Measurements from ENCODE around the gene GRIN1. TPM values are rescaled to one million over a fixed set of nuclear protein-coding genes. Genes with fewer than 3 reads are reported as not detected.

The GRIN1 gene
- not detected in 2 replicates for total RNA-seq

- no peak for DNase-seq (ENCODE audit: extremely low read depth, low read depth, low spot score)
Observed at GRCh38 chr9:137138722-137139467, at the start of gene GRIN1. Gene GRIN1 (plus strand): TSS chr9:137139154. CDS start chr9:137139487, 333 bp downstream.

DNA sequence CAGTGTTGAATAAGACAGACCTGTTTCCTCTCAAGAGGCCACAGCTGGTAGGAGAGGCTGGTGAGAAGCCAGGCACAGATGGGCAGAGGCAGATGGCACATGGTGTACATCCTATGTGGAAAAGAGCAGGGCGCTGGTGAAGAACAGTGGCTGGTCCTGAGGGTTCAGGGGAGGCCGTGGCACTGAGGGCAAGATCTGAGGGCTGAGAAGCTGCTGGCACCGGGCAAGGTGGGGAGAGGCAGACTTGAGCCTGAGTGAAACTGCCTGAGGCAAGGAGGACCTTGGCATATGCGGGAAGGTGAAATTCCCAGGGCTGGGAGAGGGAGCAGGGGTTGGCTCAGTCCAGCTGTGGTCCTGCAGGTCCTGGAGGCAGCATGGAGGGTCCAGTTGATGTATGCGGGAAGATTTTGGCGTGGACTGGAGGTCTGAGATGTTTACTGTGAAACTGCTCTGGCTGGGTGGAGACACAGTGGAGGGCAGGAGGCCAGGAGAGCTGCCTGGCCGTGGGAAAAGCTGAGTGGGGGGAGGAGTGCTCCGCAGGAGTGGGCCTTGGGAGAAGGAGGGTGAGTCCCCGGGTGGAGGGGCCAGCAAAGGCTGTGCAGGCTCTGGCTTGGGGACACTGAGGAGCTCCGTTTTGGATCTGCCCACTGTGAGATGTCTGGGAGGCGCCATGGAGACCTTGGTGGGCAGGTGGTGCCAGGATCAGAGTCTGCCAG is 49.6 kb upstream of the GRIN1 start:
- DNase-seq (ENCODE audit: extremely low read depth, low read depth, low spot score): no peak

GRCh38 chr9:137095664-137096517 is 43.1 kb upstream of the GRIN1 start:
- no peak for DNase-seq (ENCODE audit: extremely low read depth, low read depth, low spot score)

- no peak for DNase-seq (ENCODE audit: extremely low read depth, low read depth, low spot score)
Observed at GRCh38 chr9:137096785-137097546, 42.0 kb upstream of the GRIN1 start.

GRCh38 chr9:137097761-137098462 is 41.0 kb upstream of the GRIN1 start:
- DNase-seq (ENCODE audit: extremely low read depth, low read depth, low spot score): no peak

DNA sequence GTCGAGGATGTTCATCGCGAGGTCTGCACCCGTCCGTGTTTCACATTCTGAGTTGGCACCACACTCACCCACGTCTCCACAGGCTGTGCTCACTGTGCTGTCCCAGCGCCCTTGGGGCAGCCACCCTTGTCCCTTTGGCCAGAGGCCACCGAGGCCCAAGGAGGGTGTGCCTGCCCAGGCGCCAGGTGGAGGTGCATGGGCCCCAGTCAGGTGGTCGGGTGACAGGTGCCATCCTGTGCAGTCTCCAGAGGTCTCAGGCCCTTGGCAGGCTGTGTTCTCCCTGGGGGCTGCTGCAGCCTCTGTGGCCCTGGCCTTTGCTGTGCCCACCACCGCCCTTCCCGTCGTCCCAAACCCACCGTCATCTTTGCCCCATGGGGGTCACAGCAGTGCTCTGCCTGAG is 39.7 kb upstream of the GRIN1 start:
- no peak for DNase-seq (ENCODE audit: extremely low read depth, low read depth, low spot score)

DNA sequence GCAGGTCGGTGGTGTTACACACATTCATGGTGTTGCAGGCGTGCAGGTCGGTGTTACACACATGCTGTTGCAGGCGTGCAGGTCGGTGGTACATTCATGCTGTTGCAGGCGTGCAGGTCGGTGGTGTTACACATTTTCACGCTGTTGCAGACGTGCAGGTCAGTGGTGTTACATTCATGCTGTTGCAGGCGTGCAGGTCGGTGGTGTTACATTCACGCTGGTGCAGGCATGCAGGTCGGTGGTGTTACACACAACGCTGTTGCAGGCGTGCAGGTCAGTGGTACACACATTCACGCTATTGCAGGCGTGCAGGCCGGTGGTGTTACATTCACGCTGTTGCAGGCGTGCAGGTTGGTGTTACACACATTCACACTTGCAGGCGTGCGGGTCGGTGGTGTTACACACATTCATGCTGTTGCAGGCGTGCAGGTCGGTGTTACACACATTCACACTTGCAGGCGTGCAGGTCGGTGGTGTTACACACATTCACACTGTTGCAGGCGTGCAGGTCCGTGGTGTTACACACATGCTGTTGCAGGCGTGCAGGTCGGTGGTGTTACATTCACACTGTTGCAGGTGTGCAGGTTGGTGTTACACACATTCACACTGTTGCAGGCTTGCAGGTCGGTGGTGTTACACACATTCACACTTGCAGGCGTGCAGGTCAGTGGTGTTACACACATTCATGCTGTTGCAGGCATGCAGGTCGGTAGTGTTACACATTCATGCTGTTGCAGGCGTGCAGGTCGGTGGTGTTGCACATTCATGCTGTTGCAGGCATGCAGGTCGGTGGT is 35.6 kb upstream of the GRIN1 start:
- no peak for DNase-seq (ENCODE audit: extremely low read depth, low read depth, low spot score)

DNA sequence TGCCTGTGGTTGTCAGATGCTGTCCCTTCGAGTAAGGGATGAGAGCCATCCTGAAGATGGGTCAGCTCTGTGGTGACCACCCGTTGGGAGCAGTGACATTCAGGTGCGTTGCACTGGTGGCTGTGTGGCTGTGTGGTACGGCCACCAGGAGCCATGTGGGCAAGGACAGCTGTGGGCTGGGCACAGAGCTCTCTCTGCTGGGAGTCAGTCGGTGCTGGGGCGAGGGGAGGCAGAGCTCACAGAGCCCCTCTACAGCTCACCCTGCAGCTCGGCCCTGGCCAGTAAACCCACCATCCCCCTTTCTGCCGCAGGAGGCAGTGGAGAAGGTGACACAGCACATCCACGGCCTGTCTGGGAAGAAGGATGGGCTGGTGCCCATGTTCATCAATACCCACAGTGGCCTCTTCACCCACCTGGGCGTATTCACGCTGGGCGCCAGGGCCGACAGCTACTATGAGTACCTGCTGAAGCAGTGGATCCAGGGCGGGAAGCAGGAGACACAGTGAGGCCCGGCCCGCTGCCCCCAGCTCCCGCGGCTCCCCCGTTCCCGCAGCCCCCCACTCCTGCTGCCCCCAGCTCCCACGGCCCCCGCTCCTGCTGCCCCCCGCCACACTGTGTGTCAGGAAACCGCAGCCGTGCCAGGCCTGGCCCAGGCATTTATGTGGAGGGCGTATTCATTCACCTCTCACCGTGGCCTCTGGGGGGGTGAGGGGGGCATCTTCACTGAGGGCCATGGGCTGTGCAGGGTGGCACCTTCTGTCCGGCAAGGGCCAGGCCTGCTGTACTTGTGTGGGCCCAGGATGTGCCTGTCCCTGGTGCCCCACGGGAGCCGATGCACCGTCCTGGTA is 32.9 kb upstream of the GRIN1 start:
- no peak for DNase-seq (ENCODE audit: extremely low read depth, low read depth, low spot score)

DNA sequence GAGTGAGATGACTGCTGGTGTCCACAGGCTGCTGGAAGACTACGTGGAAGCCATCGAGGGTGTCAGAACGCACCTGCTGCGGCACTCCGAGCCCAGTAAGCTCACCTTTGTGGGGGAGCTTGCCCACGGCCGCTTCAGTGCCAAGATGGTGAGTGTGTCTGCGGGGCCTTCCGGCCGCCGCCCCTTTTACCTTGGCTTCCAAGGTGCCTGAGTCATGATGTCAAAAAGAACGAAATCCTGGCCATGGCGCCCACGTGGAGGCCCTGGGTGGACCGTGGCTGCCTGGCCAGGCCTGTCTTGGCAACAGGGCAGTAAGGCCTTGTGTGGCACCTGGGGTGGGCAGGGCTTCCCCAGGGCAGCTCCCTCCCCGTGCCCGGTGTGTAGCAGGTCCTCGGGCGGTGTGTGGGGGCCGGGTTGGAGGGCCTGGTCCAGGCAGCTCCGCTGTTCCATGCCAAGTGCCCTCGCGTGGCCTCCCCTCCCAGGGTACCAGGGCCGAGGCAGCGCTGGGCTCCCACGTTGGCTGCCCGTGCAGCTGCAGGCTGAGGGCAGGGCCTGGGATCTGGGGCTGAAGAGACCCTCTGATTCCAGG is 32.2 kb upstream of the GRIN1 start:
- no peak for DNase-seq (ENCODE audit: extremely low read depth, low read depth, low spot score)

DNA sequence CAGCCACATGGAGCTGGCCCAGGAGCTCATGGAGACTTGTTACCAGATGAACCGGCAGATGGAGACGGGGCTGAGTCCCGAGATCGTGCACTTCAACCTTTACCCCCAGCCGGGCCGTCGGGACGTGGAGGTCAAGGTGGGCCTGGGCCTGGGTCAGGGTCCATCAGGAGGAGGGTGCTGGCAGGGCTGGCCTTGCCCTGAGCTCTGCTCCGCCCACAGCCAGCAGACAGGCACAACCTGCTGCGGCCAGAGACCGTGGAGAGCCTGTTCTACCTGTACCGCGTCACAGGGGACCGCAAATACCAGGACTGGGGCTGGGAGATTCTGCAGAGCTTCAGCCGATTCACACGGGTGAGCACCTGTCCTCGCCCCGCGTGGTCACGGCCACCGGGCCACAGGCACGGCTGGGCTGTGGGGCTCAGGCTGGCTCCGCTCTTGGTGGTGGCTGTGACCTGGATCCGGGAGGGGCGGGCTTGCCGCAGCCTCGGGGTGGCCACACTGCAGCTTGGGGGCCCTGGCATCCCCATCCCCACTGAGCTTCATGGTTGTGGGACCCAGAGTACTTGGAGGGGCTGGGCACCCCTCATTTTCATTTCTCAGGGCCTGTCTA is 31.5 kb upstream of the GRIN1 start:
- DNase-seq (ENCODE audit: extremely low read depth, low read depth, low spot score): no peak

DNA sequence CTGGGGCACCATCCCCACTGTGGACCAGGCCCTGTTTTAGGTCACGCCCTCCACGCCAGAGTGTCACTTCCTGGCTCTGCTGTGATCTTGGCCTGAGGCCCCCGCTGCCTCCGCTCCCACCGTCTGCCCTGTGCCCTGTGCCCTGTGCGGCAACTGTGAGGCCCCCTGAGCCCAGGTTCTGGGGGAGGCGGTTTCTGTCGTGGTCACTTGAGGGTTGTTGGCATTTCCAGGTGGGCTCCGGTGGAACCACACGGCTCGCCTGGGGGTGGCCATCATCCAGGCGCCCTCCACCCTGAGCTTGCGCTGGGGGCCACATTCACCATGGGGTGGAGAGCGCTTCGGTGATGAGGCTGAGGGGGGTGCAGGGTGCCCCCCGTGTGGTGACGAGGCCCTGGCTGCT is 31.0 kb upstream of the GRIN1 start:
- no peak for DNase-seq (ENCODE audit: extremely low read depth, low read depth, low spot score)

DNA sequence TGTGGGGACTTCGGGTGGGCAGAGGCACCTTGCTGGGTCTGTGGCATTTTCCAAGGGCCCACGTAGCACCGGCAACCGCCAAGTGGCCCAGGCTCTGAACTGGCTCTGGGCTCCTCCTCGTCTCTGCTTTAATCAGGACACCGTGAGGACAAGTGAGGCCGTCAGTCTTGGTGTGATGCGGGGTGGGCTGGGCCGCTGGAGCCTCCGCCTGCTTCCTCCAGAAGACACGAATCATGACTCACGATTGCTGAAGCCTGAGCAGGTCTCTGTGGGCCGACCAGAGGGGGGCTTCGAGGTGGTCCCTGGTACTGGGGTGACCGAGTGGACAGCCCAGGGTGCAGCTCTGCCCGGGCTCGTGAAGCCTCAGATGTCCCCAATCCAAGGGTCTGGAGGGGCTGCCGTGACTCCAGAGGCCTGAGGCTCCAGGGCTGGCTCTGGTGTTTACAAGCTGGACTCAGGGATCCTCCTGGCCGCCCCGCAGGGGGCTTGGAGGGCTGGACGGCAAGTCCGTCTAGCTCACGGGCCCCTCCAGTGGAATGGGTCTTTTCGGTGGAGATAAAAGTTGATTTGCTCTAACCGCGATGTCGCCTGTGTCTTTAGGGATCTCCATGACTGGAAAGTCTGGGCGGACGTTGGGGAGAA is 30.2 kb upstream of the GRIN1 start:
- DNase-seq (ENCODE audit: extremely low read depth, low read depth, low spot score): no peak

DNA sequence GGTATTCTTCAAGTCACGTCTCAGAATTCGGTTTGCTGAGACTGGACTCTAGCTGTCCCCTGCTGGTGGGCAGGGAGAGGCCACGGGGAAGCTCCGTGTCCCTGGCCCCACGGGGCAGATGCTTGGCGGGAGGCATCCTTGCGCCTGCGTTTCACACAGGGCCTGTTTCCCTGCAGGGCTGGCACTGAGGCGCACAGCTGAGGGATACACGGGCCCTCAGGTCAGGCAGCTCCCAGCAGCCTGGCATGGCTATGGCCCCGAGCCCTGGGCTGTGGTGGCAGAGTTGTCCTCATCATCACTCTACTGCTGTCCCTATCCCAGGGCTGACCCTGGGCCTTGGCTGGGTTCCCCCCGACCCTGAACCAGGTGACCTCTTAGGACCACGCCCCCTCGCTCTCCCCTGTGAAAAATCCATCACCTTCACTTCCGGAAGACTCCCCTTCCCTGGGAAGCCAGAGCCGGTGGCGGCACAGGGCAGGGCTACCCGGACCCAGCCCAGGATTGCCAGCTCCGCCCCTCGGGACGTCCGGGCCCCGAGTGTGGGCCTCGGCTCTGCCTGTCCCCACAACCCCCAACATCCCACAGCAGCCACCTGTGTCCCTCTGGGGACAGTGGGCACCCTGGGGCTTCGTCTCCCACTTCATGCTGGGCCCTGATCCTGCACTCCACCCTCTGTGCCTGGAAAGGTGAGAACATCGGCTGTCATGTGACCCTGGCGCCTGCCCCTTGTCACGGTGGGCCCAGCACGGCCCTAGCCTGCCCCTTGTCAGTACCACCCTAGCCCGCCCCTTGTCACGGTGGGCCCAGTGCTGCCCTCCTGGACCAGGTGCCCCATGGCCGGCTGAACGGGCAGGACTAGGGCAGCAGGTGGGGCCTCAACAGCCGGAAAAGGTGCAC is 29.5 kb upstream of the GRIN1 start:
- DNase-seq (ENCODE audit: extremely low read depth, low read depth, low spot score): no peak

DNA sequence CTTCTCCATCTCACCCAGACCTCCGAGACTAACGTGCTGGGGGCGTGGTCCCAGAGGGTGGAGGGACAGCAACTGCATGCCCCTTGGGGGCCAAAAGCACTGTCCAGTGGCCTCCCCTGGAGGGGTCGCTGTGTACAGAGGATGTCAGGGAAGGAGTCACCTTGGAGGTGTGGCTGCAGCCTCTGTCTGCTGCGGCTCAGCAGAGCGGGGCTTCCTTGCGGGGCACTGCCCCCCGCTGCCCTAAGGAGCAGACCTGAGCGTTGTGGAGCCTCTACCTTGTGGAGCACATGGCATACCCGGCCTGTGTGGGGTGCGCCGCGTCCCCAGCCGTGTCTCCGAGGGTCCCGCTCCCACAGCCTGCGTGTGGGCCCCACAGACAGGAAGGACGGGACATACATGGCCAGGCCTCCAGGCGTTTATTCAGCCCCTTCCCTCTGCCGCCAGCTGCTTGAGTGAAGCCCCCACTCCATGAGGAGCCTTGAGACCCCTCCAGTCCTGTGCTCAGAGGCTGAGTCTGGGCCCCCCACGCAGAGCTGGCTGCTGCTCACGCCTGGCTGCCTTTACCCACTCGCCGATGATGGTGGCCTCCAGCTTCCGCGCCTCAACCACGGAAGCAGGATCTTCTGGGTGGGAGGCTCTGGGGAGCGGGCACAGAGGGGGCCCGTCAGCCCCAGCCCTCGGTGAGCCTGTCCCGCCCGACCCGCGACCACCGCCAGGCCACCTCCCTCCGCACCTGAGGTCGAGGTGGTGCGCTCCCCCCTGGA is 28.6 kb upstream of the GRIN1 start:
- DNase-seq (ENCODE audit: extremely low read depth, low read depth, low spot score): no peak

Data from glomerular endothelial cell (primary cell).